AG10803 (cell line): Measurements from ENCODE around the gene JAKMIP3.

Experiments
- DNase-seq: peaks from one replicate; pipeline ENCODE4 v3.0.0; 2010; ENCODE audit warnings: low read depth
- H3K4me3 ChIP-seq: 2 replicates; pipeline ENCODE4 v1.5.1; 2011; ENCODE audit warnings: mild to moderate bottlenecking, low read length, control low read depth
- TF ChIP-seq, protein P1 (sequence below): conservative IDR thresholded peaks from 2 replicates; pipeline ENCODE4 v1.5.1; 2011; ENCODE audit warnings: mild to moderate bottlenecking, low read length, control low read depth, inconsistent platforms

JAKMIP3 gene

DNA sequence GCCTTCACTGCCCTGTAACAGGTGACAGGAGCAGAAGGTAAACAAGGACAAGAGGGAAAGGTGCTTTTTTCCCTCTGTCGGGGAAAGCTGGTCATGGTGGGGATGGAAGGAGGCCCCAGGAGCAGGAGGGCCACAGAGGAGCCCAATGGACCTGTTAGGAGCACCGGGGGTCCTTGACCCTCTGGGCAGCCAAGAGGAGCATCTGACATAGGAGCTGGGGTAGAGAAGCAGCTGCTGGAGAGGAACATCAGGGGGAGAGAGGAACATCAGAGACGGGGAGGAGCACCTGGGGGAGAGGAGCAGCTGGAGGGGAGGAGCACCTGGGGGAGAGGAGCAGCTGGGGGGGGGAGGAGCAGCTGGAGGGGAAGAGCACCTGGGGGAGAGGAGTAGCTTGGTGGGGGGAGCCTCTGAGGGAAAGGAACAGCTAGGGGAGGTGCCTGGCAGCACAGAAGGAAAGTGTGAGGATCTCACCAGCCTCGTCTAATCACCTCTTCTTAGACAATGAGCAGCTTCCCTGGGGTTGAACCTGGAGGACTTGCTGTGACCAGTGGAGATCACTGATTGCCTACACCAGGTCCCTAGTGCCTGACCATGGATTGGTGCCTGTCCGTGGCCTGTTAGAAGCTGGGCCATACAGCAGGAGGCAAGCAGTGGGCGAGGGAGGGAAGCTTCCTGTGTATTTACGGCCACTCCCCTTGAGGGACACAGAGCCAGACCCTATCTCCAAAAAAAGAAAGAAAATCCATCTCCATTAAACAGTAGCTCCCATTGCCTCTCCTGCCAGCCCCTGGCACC lies 37.6 kb downstream of the JAKMIP3 start:
- no peak for DNase-seq
- TF ChIP-seq, protein P1, sequence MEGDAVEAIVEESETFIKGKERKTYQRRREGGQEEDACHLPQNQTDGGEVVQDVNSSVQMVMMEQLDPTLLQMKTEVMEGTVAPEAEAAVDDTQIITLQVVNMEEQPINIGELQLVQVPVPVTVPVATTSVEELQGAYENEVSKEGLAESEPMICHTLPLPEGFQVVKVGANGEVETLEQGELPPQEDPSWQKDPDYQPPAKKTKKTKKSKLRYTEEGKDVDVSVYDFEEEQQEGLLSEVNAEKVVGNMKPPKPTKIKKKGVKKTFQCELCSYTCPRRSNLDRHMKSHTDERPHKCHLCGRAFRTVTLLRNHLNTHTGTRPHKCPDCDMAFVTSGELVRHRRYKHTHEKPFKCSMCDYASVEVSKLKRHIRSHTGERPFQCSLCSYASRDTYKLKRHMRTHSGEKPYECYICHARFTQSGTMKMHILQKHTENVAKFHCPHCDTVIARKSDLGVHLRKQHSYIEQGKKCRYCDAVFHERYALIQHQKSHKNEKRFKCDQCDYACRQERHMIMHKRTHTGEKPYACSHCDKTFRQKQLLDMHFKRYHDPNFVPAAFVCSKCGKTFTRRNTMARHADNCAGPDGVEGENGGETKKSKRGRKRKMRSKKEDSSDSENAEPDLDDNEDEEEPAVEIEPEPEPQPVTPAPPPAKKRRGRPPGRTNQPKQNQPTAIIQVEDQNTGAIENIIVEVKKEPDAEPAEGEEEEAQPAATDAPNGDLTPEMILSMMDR = no peak
- no peak overlapping the region for H3K4me3 ChIP-seq

DNA sequence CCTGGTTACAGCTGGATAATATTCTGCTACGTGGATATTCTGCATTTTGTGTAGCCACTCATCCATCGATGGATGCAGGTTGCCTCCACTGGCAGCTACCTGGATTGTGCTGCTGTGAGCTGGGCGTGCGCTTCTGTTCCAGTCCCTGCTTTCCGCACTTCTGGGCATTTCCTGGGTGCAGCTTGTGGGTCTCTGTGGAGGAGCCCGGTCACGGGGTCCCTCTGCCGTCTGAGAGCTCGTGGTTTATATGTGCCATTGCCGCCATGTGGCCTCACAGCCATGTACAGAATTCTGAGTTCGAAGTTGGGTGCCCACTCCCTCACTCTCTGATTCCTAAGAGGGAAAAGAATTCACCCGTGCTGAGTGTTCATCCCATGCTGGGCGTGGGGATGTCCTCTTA lies 38.3 kb downstream of the JAKMIP3 start:
- TF ChIP-seq, protein P1 = no peak
- DNase-seq = no peak
- no peak overlapping the region for H3K4me3 ChIP-seq

DNA sequence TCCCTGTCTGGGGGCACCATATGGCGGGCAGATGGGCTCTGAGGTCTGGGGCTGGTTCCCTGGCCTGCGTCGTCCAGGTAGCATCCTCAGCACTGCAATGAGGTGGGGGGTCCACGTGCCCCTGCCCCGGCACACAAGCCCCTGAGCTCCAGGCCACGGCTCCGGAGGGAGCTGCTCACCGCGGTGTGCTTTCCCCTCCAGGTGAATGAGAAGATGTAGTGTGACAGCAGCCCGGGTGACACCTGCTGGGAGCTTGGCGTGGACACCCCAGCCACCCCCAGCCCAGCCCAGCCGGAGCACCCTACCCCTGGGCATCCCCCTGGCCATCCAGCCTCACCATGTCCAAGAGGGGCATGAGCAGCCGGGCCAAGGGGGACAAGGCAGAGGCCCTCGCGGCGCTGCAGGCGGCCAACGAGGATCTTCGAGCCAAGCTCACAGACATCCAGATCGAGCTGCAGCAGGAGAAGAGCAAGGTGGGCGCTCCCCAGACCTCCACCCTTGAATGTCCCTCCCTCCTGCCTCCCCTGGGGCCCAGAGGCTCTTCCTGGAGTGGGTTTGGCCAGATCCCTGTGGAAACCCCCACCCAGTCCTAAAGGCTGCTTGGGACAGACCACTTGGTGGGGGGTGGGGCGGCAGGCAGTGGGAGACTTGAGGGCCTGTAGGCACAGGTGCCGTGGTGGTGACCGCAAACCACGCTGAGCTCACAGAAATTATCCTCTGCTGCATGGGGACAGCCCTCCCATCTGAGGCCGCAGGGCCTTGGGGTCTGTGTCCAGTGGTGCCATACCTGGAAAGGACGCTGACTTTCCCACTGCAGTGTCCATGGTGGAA lies 38.9 kb downstream of the JAKMIP3 start:
- no peak overlapping the region for H3K4me3 ChIP-seq
- no peak for DNase-seq
- TF ChIP-seq, protein P1 = no peak

DNA sequence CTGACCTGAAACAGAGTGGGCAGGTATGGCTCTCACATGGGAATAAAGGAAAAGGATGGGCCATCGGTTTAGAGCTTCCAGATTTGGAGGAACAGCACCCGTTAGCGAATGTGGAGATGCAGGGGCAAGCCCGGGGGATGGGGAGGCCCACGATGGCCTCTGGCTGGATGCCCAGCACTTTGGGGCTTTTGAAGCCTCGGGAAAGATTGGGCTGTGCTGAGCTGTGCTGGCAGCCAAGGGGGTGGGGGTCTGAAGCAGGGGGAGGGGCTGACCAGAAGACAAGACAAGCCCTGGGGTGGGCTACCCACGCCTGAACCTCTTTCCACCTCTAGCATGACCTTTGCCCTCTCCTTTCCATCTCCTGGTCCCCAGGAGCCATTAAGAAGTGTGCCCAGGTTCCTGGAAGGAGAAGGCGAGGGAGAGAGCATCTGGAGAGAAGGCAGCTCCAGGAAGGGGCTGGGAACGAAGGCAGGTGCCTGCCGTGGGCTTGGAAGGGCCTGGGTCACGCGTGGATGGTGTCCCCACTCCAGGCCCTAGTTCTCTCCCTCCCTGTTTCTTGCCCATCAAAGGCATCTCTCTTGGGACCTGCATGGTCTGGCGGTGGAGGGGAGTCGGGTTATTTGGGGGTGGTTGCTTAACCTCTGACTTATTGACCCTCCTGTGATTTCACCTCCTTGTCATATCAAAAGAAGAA lies 39.7 kb downstream of the JAKMIP3 start:
- no peak for DNase-seq
- no peak overlapping the region for H3K4me3 ChIP-seq
- TF ChIP-seq, protein P1 = no peak

DNA sequence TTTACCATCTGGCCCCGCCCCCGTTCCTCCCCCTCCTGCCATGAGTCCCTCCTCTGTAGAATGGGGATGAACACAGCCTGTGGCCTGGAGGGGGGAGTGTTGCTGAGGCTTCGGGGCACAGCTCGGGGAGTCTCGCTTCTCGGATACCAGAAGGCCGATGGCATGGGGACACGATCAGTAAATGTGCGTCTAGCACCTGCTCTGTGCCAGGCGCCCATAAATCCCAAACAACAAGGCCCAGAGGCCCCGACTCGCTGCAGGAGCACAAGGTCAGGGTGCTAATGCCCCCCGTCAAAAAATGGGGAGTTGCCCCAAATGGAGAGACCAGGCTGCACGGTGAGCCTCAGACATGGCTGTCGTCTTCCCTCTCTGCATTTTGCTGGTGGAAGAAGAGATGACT lies 40.7 kb downstream of the JAKMIP3 start:
- TF ChIP-seq, protein P1 = no peak
- no peak for DNase-seq
- no peak overlapping the region for H3K4me3 ChIP-seq

DNA sequence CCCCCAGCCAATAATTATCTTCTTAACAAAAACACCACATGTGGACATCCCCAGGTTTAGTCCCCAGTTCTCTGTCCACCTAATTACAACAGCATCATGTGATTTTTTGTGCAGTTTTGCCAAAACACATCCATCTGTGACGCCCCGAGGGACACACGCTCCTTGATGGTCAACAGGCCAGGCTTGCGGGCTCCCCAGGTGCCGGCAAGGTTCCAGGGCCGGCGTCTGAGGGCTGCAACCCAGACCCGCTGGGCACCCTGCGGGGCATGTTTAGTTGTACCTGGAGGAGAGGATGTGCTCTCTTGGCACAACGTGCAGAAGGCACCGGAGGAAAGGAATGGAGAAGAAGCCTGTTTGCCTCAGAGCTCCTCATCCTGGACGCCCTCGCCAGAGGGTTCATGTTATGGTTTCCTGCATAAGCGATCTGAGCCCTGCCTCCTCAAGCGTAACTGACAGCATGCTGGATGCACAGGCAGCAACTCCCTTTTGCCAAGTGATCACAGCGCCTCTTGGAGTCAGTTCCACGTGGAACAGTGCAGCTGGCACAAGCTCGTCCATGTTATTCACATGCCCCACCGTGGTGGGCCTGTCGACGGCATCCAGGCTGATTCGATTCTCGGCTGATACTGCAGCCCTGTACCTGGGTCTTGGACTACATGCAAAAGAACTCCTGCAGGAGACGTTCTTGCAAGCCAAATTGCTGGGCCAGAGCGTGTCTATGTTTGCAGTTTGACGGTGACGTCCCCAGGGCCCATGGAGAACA lies 41.6 kb downstream of the JAKMIP3 start:
- no peak overlapping the region for H3K4me3 ChIP-seq
- DNase-seq = no peak
- TF ChIP-seq, protein P1 = no peak
